DOHH2 (cell line): ENCODE results near the gene FAM120A.

Source experiments
- H3F3A ChIP-seq: fragments of 200-600 bp; sonication (generic), shearing (Covaris generic); 2 replicates; pipeline ENCODE4 v1.6.0; 2016; ENCODE audit warnings: antibody characterized with exemption, mild to moderate bottlenecking; ENCODE audit not compliant: control insufficient read depth, insufficient read depth
- H3K27ac ChIP-seq: fragments of 200-600 bp; sonication (generic); 2 replicates; pipeline ENCODE4 v1.5.1; 2014; ENCODE audit warnings: low read depth, mild to moderate bottlenecking, low read length, moderate library complexity
- H3K27me3 ChIP-seq: fragments of 200-600 bp; sonication (generic); 2 replicates; pipeline ENCODE4 v1.6.1; 2014; ENCODE audit warnings: mild to moderate bottlenecking, low read length, mixed read lengths; ENCODE audit not compliant: control insufficient read depth
- H3K36me3 ChIP-seq: fragments of 200-600 bp; sonication (generic); 2 replicates; pipeline ENCODE4 v1.6.1; 2014; ENCODE audit warnings: mild to moderate bottlenecking, low read length, moderate library complexity, mixed read lengths; ENCODE audit not compliant: control insufficient read depth
- H3K4me1 ChIP-seq: fragments of 200-600 bp; sonication (generic); 2 replicates; pipeline ENCODE4 v1.6.1; 2014; ENCODE audit warnings: mild to moderate bottlenecking, low read length, mixed read lengths; ENCODE audit not compliant: control insufficient read depth
- H3K4me2 ChIP-seq: fragments of 200-600 bp; sonication (generic); 2 replicates; pipeline ENCODE4 v1.6.0; 2014; ENCODE audit warnings: mild to moderate bottlenecking, low read length, moderate library complexity
- H3K4me3 ChIP-seq: fragments of 200-600 bp; sonication (generic); 2 replicates; pipeline ENCODE4 v1.5.1; 2014; ENCODE audit warnings: mild to moderate bottlenecking, low read length, mixed read lengths
- H3K79me2 ChIP-seq: fragments of 200-600 bp; sonication (generic); 2 replicates; pipeline ENCODE4 v1.6.1; 2014; ENCODE audit warnings: mild to moderate bottlenecking, low read length, mixed read lengths; ENCODE audit not compliant: control insufficient read depth
- H3K9me2 ChIP-seq: fragments of 200-600 bp; sonication (generic); replicated peaks from 2 replicates; pipeline ENCODE4 v1.6.1; 2014; ENCODE audit warnings: mild to moderate bottlenecking, low read length, mixed read lengths; ENCODE audit not compliant: control insufficient read depth
- H3K9me3 ChIP-seq: fragments of 200-600 bp; sonication (generic); 2 replicates; pipeline ENCODE4 v1.6.1; 2014; ENCODE audit warnings: antibody characterized with exemption, low read length, mixed read lengths; ENCODE audit not compliant: control insufficient read depth, insufficient read depth
- H4K20me1 ChIP-seq: fragments of 200-600 bp; sonication (generic); 2 replicates; pipeline ENCODE4 v1.6.0; 2014; ENCODE audit warnings: low read depth, mild to moderate bottlenecking, antibody characterized with exemption, low read length, moderate library complexity; ENCODE audit not compliant: control insufficient read depth, insufficient read depth
- EZH2phosphoT487 ChIP-seq: fragments of 200-600 bp; sonication (generic); IDR thresholded peaks from 2 replicates; pipeline ENCODE4 v1.6.1; 2017; ENCODE audit warnings: borderline replicate concordance, mild to moderate bottlenecking, antibody characterized with exemption, low read length, moderate library complexity, mixed read lengths
- TF ChIP-seq, protein P1 (sequence below): fragments of 200-600 bp; sonication (generic); IDR thresholded peaks from one replicate; pipeline ENCODE4 v1.5.1; 2014; ENCODE audit warnings: antibody characterized with exemption, mild to moderate bottlenecking, low read depth, low read length; ENCODE audit not compliant: poor library complexity, severe bottlenecking

Gene FAM120A

DNA sequence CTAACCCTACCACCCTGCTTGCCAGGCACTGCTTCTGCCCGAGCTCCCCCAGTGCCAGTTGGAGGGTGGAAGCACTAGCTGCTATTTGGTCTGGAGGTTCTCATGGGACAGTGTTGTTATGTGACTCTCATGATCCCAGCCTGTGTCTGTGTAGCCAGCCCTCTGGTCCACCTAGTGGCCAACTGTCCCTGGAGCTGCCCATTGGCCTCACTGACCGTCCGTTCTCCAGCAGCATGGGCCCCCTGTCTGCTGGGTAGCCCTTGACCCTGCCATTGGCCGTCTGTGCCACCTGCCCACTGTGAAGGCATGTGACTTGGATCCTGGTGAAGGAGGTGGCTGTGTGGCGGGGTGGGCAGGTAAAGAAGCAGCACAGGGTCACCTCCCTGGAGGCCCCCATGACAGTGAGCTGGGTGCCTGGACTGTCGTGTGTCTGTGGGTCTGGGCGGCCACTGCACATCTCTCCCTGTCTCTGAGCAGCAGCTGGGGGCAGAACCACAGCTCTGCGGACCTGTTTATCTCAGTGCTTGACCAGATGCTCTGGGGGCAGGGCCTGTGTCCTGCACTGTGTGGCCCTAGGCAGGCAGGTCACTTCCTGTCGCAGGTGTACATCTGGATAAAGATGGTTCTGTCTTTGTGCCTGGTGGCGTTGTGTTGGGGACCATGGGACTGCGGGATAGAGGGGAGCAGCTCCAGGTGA lies 136.3 kb downstream of the FAM120A start:
- Histone ChIP-seq H3K27ac (no peak overlapping the region), H3K27me3 (no peaks in the 10 kb centered on the region), H3K9me3 (no peaks in the 10 kb centered on the region), H3K36me3 (no peaks in the 10 kb centered on the region), H3K4me2 (no peak overlapping the region), H3K79me2 (peaks cover 89% of the 10 kb centered on the region), H4K20me1 (0 out of 2 replicates have a peak, but pooled peaks cover 9% of the 10 kb centered on the region), H3K9me2 (no peaks in the 10 kb centered on the region), H3K4me3 (no peak overlapping the region), H3K4me1 (no peaks in the 10 kb centered on the region), H3F3A (no peaks in the 10 kb centered on the region)
- no peak for TF ChIP-seq EZH2phosphoT487
- TF ChIP-seq, protein P1, sequence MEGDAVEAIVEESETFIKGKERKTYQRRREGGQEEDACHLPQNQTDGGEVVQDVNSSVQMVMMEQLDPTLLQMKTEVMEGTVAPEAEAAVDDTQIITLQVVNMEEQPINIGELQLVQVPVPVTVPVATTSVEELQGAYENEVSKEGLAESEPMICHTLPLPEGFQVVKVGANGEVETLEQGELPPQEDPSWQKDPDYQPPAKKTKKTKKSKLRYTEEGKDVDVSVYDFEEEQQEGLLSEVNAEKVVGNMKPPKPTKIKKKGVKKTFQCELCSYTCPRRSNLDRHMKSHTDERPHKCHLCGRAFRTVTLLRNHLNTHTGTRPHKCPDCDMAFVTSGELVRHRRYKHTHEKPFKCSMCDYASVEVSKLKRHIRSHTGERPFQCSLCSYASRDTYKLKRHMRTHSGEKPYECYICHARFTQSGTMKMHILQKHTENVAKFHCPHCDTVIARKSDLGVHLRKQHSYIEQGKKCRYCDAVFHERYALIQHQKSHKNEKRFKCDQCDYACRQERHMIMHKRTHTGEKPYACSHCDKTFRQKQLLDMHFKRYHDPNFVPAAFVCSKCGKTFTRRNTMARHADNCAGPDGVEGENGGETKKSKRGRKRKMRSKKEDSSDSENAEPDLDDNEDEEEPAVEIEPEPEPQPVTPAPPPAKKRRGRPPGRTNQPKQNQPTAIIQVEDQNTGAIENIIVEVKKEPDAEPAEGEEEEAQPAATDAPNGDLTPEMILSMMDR = no peak

DNA sequence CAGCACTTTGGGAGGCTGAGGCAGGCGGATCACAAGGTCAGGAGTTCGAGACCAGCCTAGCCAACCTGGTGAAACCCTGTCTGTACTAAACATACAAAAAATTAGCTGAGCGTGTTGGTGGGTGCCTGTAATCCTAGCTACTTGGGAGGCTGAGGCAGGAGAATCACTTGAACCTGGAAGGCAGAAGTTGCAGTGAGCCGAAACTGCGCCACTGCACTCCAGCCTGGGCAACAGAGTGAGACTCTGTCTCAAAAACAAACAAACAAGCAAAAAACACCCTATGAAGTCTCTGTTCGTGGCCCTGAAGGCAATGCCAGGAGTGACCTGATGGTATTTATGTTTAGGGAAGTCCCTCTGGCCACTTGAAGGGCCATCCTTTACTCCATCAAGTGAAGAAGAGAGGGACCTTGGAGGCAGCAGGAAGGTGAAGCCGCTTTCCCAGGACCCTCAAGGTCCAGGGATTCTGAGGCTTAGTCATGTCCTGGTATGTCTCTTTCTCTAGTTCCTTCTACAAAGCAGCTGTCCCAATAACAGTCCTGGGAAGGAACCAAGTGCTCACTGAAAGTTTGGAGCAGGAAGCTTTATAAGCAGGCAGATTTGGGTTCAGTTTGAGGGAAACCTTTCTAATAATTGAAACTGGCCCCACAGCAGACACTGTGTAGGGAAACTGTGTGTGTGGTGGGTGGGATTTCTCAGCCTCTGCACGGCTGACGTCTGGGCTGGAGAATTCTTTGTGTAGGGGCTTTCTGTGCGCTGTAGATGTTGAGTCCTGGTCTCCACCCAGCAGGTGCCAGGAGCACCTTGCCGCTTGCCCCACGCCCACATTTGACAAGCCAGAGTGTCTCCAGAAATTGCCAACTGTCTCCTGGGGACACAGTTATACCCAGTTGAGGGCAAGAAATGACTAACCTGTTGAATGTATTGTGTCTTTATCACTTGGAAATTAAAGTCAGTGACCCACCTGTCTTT lies 137.4 kb downstream of the FAM120A start:
- Histone ChIP-seq H3K79me2 (peaks cover 85% of the 10 kb centered on the region), H3K27me3 (no peaks in the 10 kb centered on the region), H3F3A (no peaks in the 10 kb centered on the region), H3K9me3 (no peaks in the 10 kb centered on the region), H4K20me1 (0 out of 2 replicates have a peak, but pooled peaks cover 9% of the 10 kb centered on the region), H3K4me2 (no peak overlapping the region), H3K9me2 (no peaks in the 10 kb centered on the region), H3K27ac (no peak overlapping the region), H3K36me3 (no peaks in the 10 kb centered on the region), H3K4me3 (no peak overlapping the region), H3K4me1 (no peaks in the 10 kb centered on the region)
- TF ChIP-seq, protein P1 = no peak
- no peak for TF ChIP-seq EZH2phosphoT487

DNA sequence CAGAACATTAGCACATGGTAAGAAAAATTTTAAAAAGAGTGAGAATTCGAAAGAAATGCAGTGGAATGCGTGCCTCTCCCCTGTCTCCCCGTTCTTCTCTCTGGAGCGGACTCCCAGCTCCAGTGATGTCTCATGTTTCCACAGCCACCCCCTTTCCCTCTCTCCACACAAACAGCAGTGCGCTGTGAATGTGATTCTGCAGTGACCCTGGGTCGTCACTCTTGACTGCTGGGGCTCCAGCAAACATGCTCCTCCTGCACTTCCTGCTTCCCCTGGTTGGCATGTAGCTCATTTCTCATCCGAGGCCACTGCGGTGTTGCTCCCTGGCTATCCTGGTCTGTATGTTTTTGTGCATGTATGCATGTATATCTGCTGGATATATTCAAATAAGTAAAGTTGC lies 138.2 kb downstream of the FAM120A start:
- no peaks in the 10 kb centered on the region for H3K4me1 ChIP-seq
- peaks cover 13% of the 10 kb centered on the region; the same call in 1 of the 2 replicates for H4K20me1 ChIP-seq

More for the DNA sequence above, 138.2 kb downstream of the FAM120A start:
- Histone ChIP-seq H3K27me3 (no peaks in the 10 kb centered on the region), H3F3A (no peaks in the 10 kb centered on the region), H3K4me3 (no peak overlapping the region), H3K4me2 (no peak overlapping the region), H3K79me2 (peaks cover 85% of the 10 kb centered on the region), H3K27ac (no peak overlapping the region), H3K9me2 (no peaks in the 10 kb centered on the region), H3K36me3 (no peaks in the 10 kb centered on the region), H3K9me3 (no peaks in the 10 kb centered on the region)
- no peak for TF ChIP-seq EZH2phosphoT487
- TF ChIP-seq, protein P1 = no peak
